Naive B cell (primary cell): ENCODE data around the gene RAD51D. TPM values are rescaled to one million over a fixed set of nuclear protein-coding genes. Genes with fewer than 3 reads are reported as not detected.
A peak's percentile ranks its signal among the peaks of the same experiment; 100 is the strongest.

Experiments used
- ATAC-seq, 2 donors: fragments of 150-1000 bp; cut with Tn5 transposase; 2 replicates each; pipeline ENCODE4 v1.10.0; 2021; ENCODE audit warnings: low read depth in 2 of 2, mild to moderate bottlenecking in 2 of 2, moderate library complexity in 2 of 2
- DNase-seq: peaks from one replicate; pipeline ENCODE4 v3.0.0; 2022
- H3K27ac Mint-ChIP-seq, 6 donors: one replicate each; pipeline ENCODE4 v1.8.0; 2020 to 2022; ENCODE audit warnings: mild to moderate bottlenecking in 6 of 6, mixed read lengths in 6 of 6, moderate library complexity in 5 of 6, inconsistent platforms in 2 of 6
- H3K27me3 Mint-ChIP-seq, 3 donors: one replicate each; pipeline ENCODE4 v1.8.0; 2021 to 2022; ENCODE audit warnings: mixed read lengths in 3 of 3, mild to moderate bottlenecking in 1 of 3
- H3K36me3 Mint-ChIP-seq, 2 donors: one replicate each; pipeline ENCODE4 v1.8.0; 2020 to 2022; ENCODE audit warnings: mixed read lengths in 2 of 2, inconsistent platforms in 1 of 2, mild to moderate bottlenecking in 1 of 2
- H3K4me1 Mint-ChIP-seq, 3 donors: one replicate each; pipeline ENCODE4 v1.8.0; 2020 to 2022; ENCODE audit warnings: mixed read lengths in 3 of 3, inconsistent platforms in 1 of 3, mild to moderate bottlenecking in 1 of 3, moderate library complexity in 1 of 3
- H3K4me3 Mint-ChIP-seq, 8 donors: one replicate each; pipeline ENCODE4 v1.8.0; 2020 to 2022; ENCODE audit warnings: mild to moderate bottlenecking in 8 of 8, mixed read lengths in 8 of 8, moderate library complexity in 8 of 8, inconsistent platforms in 2 of 8
- H3K9me3 Mint-ChIP-seq, 7 donors: one replicate each; pipeline ENCODE4 v1.8.0; 2020 to 2022; ENCODE audit warnings: mixed read lengths in 7 of 7, mild to moderate bottlenecking in 5 of 7, inconsistent platforms in 2 of 7, moderate library complexity in 1 of 7
- polyA plus RNA-seq, 6 donors: library from polyadenylated mRNA; unstranded; fragments of 300-500 nt; fragmentation: Illumina TruSeq; gene quantifications; one replicate each; pipeline ENCODE4 v1.2.3, GENCODE V29; 2021; ENCODE audit warnings: low read depth in 6 of 6

Gene RAD51D
- polyA plus RNA-seq, 6 donors from 2014 or later, result 9.0 to 17.0 (median 11.6) TPM

GRCh38 chr17:35063514-35064223 is 56.0 kb downstream of the RAD51D start, which contains the start of gene RFFL:
TSS of gene RFFL (minus strand) at chr17:35063707. CDS start at chr17:35026553, 37,154 bp downstream.
- peaks cover 15 to 41% (median 26%) of the 10 kb centered on the region in 3 donors for H3K4me1 Mint-ChIP-seq
- peak within 1 kb of the TSS; percentile 44 to 95 (median 81) for H3K27ac Mint-ChIP-seq
- H3K4me3 Mint-ChIP-seq, result peak within 1 kb of the TSS; percentile 13 to 81 (median 56)
- DNase-seq (peak; percentile 34), ATAC-seq (peak; percentile 97 to 98)
- H3K36me3 Mint-ChIP-seq, result peaks cover 0 to 8% of the 10 kb centered on the region in 2 donors
- no peaks in the 10 kb centered on the region for H3K27me3 Mint-ChIP-seq
- H3K9me3 Mint-ChIP-seq, result no peaks in the 10 kb centered on the region

GRCh38 chr17:35062308-35062707 is 57.4 kb downstream of the RAD51D start:
- Mint-ChIP-seq H3K9me3 (no peaks in the 10 kb centered on the region), H3K4me3 (peak overlapping the region in 4 of 8 donors; percentile 10 to 66 (median 22))

GRCh38 chr17:35057332-35057915 is 62.2 kb downstream of the RAD51D start:
- H3K4me1 Mint-ChIP-seq, result peaks cover 13 to 24% (median 18%) of the 10 kb centered on the region in 3 donors
- ATAC-seq, result no peak
- H3K4me3 Mint-ChIP-seq, result no peak overlapping the region
- H3K27me3 Mint-ChIP-seq, result no peaks in the 10 kb centered on the region
- no peaks in the 10 kb centered on the region for H3K9me3 Mint-ChIP-seq
- H3K36me3 Mint-ChIP-seq, result peaks cover 0 to 14% of the 10 kb centered on the region in 2 donors
- no peak overlapping the region for H3K27ac Mint-ChIP-seq
- no peak for DNase-seq

More at GRCh38 chr17:35062308-35062707, 57.4 kb downstream of the RAD51D start:
- H3K27ac Mint-ChIP-seq, result peak overlapping the region in 1 of 6 donors; percentile 71
- no peak for ATAC-seq
- peaks cover 15 to 33% (median 20%) of the 10 kb centered on the region in 3 donors for H3K4me1 Mint-ChIP-seq
- no peaks in the 10 kb centered on the region for H3K27me3 Mint-ChIP-seq
- H3K36me3 Mint-ChIP-seq, result peaks cover 0 to 13% of the 10 kb centered on the region in 2 donors
- DNase-seq, result no peak

- Mint-ChIP-seq H3K4me1 (peaks cover 25 to 35% (median 29%) of the 10 kb centered on the region in 3 donors), H3K27me3 (no peaks in the 10 kb centered on the region), H3K9me3 (no peaks in the 10 kb centered on the region), H3K36me3 (peaks cover 0 to 14% of the 10 kb centered on the region in 2 donors), H3K27ac (peak overlapping the region in 5 of 6 donors; percentile 16 to 87 (median 60)), H3K4me3 (peak overlapping the region in 1 of 8 donors; percentile 56)
- DNase-seq (no peak), ATAC-seq (no peak)
Observed at GRCh38 chr17:35056013-35056412, 63.6 kb downstream of the RAD51D start.

GRCh38 chr17:35053204-35053603 is 66.5 kb downstream of the RAD51D start:
- ATAC-seq (no peak), DNase-seq (no peak)
- H3K4me3 Mint-ChIP-seq, result no peak overlapping the region
- H3K27me3 Mint-ChIP-seq, result no peaks in the 10 kb centered on the region
- peaks cover 36 to 45% (median 40%) of the 10 kb centered on the region in 3 donors for H3K4me1 Mint-ChIP-seq
- H3K27ac Mint-ChIP-seq, result peak overlapping the region in 3 of 6 donors; percentile 39 to 91 (median 63)
- H3K9me3 Mint-ChIP-seq, result no peaks in the 10 kb centered on the region
- H3K36me3 Mint-ChIP-seq, result peaks cover 0 to 6% of the 10 kb centered on the region in 2 donors

- H3K4me1 Mint-ChIP-seq, result peaks cover 36 to 45% (median 40%) of the 10 kb centered on the region in 3 donors
Observed at GRCh38 chr17:35052780-35053179, 66.9 kb downstream of the RAD51D start.

GRCh38 chr17:35052241-35052610 is 67.4 kb downstream of the RAD51D start:
- ATAC-seq (no peak), DNase-seq (no peak)
- Mint-ChIP-seq H3K4me1 (peaks cover 36 to 46% (median 40%) of the 10 kb centered on the region in 3 donors), H3K36me3 (no peaks in the 10 kb centered on the region), H3K27me3 (no peaks in the 10 kb centered on the region), H3K27ac (peak overlapping the region; percentile 37 to 96 (median 78)), H3K4me3 (peak overlapping the region in 5 of 8 donors; percentile 1 to 75 (median 22)), H3K9me3 (no peaks in the 10 kb centered on the region)

More at GRCh38 chr17:35052780-35053179, 66.9 kb downstream of the RAD51D start:
- peak overlapping the region in 5 of 6 donors; percentile 37 to 96 (median 63) for H3K27ac Mint-ChIP-seq
- peaks cover 0 to 5% of the 10 kb centered on the region in 2 donors for H3K36me3 Mint-ChIP-seq
- no peak for DNase-seq
- H3K9me3 Mint-ChIP-seq, result no peaks in the 10 kb centered on the region
- no peaks in the 10 kb centered on the region for H3K27me3 Mint-ChIP-seq
- no peak for ATAC-seq
- H3K4me3 Mint-ChIP-seq, result no peak overlapping the region

GRCh38 chr17:35051579-35052240 is 68.0 kb downstream of the RAD51D start:
- no peak for DNase-seq
- ATAC-seq, result peak; percentile 35 to 37
- no peaks in the 10 kb centered on the region for H3K27me3 Mint-ChIP-seq

GRCh38 chr17:35051183-35051578 is 68.5 kb downstream of the RAD51D start:
- peak overlapping the region; percentile 37 to 96 (median 86) for H3K27ac Mint-ChIP-seq
- no peaks in the 10 kb centered on the region for H3K9me3 Mint-ChIP-seq
- H3K4me3 Mint-ChIP-seq, result peak overlapping the region; percentile 0 to 82 (median 58)
- H3K27me3 Mint-ChIP-seq, result no peaks in the 10 kb centered on the region
- no peaks in the 10 kb centered on the region for H3K36me3 Mint-ChIP-seq
- ATAC-seq (peak; percentile 89 to 95), DNase-seq (peak; percentile 42)
- peaks cover 45 to 55% (median 50%) of the 10 kb centered on the region in 3 donors for H3K4me1 Mint-ChIP-seq

More at GRCh38 chr17:35051579-35052240, 68.0 kb downstream of the RAD51D start:
- H3K27ac Mint-ChIP-seq, result peak overlapping the region; percentile 37 to 96 (median 86)
- H3K4me1 Mint-ChIP-seq, result peaks cover 41 to 51% (median 45%) of the 10 kb centered on the region in 3 donors
- no peaks in the 10 kb centered on the region for H3K9me3 Mint-ChIP-seq
- no peaks in the 10 kb centered on the region for H3K36me3 Mint-ChIP-seq
- peak overlapping the region; percentile 19 to 82 (median 58) for H3K4me3 Mint-ChIP-seq

- Mint-ChIP-seq H3K27me3 (no peaks in the 10 kb centered on the region), H3K27ac (peak overlapping the region in 4 of 6 donors; percentile 60 to 78 (median 68)), H3K4me3 (peak overlapping the region in 3 of 8 donors; percentile 27 to 54 (median 30)), H3K4me1 (peaks cover 51 to 62% (median 58%) of the 10 kb centered on the region in 3 donors), H3K9me3 (no peaks in the 10 kb centered on the region), H3K36me3 (no peaks in the 10 kb centered on the region)
- DNase-seq (no peak), ATAC-seq (no peak)
Observed at GRCh38 chr17:35050170-35050569, 69.5 kb downstream of the RAD51D start.

GRCh38 chr17:35048685-35049379 is 70.8 kb downstream of the RAD51D start:
- no peaks in the 10 kb centered on the region for H3K9me3 Mint-ChIP-seq
- H3K4me1 Mint-ChIP-seq, result peaks cover 57 to 68% (median 67%) of the 10 kb centered on the region in 3 donors
- no peaks in the 10 kb centered on the region for H3K36me3 Mint-ChIP-seq
- ATAC-seq, result no peak
- peak overlapping the region; percentile 65 to 78 (median 74) for H3K27ac Mint-ChIP-seq
- no peaks in the 10 kb centered on the region for H3K27me3 Mint-ChIP-seq
- DNase-seq, result no peak
- peak overlapping the region in 2 of 8 donors; percentile 29 to 56 for H3K4me3 Mint-ChIP-seq

GRCh38 chr17:35046740-35047283 is 72.8 kb downstream of the RAD51D start:
- H3K27me3 Mint-ChIP-seq, result no peaks in the 10 kb centered on the region
- peak overlapping the region; percentile 4 to 82 (median 67) for H3K4me3 Mint-ChIP-seq
- H3K36me3 Mint-ChIP-seq, result no peaks in the 10 kb centered on the region
- peak overlapping the region; percentile 50 to 87 (median 80) for H3K27ac Mint-ChIP-seq
- peak; percentile 31 to 62 for ATAC-seq
- no peaks in the 10 kb centered on the region for H3K9me3 Mint-ChIP-seq
- no peak for DNase-seq
- peaks cover 48 to 52% (median 51%) of the 10 kb centered on the region in 3 donors for H3K4me1 Mint-ChIP-seq
